GM12873 (cell line): ENCODE results near the gene TMEM117.

ENCODE experiments used
- TF ChIP-seq, protein P1 (sequence below): IDR thresholded peaks from 2 replicates; pipeline ENCODE4 v1.5.1; 2012; ENCODE audit warnings: low read depth, mild to moderate bottlenecking, moderate library complexity, low read length, control low read depth; ENCODE audit not compliant: insufficient read depth; ENCODE audit errors: missing control alignments

Gene TMEM117

DNA sequence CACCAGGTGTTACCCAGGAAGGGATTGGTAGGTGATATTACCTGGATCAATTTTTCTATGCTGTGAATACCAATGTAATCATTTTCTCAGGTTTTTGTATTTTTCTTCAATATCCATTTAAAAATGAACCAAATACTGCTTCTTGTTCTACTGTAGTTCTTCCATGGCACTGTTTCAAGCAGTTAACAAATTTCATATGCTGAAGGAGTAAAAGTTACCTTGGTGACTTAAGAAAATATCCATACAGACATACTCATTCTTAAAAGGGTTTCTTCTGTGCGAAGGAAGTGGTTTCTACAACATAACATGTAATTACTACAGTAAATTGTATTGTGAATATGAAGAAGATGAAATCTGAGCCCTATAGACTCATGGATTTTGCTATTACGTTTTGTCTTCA lies 222.5 kb downstream of the TMEM117 start:
- TF ChIP-seq, protein P1, sequence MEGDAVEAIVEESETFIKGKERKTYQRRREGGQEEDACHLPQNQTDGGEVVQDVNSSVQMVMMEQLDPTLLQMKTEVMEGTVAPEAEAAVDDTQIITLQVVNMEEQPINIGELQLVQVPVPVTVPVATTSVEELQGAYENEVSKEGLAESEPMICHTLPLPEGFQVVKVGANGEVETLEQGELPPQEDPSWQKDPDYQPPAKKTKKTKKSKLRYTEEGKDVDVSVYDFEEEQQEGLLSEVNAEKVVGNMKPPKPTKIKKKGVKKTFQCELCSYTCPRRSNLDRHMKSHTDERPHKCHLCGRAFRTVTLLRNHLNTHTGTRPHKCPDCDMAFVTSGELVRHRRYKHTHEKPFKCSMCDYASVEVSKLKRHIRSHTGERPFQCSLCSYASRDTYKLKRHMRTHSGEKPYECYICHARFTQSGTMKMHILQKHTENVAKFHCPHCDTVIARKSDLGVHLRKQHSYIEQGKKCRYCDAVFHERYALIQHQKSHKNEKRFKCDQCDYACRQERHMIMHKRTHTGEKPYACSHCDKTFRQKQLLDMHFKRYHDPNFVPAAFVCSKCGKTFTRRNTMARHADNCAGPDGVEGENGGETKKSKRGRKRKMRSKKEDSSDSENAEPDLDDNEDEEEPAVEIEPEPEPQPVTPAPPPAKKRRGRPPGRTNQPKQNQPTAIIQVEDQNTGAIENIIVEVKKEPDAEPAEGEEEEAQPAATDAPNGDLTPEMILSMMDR = no peak

DNA sequence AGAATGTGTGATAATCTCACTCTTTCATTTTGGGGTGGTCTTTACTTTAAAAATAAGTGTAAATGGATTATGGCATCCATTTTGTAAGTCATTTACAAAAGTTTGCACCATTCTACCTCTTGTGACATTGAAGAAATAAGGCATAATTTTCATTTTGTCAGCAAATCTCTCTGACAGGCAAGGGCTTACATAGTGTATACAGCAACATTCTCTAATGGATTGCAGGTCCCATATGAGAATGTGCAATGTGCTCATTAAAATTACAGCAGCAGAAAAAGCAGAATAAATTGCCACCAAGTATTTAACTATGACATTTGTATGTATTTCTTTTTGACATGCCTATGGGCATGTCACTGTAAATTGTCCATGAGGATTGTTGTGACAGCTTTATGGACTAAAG lies 223.6 kb downstream of the TMEM117 start:
- TF ChIP-seq, protein P1 = no peak

DNA sequence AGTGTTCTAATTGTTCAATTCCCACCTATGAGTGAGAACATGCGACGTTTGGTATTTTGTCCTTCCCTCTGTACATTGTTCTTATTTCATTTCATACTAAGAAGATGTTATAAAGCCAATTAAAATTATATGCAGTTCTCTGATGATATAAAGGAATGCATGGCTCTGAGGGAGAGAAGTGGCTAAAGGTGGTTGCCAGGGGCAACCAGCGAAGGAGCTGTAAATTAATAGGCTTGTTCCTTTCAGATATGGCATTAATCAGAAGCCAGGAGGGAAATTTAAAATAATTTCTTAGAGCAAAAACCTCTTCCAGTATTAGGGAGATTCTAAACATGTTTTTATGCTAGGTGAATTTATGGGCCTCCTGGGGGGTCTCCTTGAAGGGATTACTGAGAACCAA lies 227.8 kb downstream of the TMEM117 start:
- TF ChIP-seq, protein P1 = no peak

DNA sequence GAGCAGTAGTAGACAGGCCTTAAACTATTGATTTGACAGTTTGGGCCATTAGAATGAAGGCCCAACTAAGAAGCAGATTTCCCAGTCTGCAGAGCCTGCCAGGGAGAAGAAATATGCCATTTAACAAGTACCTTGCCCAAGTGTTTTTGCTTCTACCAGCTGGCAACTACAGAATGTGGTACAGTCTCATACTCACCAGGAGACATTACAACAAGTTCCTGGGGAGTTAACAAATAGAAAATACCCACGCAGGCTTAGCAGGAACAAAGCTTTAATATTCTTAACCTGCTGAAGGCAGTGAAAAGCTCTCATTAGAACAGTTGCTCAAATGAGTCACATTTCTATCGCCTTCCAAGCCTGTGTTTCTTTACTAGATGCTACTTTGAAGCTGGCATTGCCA lies 241.0 kb downstream of the TMEM117 start:
- TF ChIP-seq, protein P1 = no peak

DNA sequence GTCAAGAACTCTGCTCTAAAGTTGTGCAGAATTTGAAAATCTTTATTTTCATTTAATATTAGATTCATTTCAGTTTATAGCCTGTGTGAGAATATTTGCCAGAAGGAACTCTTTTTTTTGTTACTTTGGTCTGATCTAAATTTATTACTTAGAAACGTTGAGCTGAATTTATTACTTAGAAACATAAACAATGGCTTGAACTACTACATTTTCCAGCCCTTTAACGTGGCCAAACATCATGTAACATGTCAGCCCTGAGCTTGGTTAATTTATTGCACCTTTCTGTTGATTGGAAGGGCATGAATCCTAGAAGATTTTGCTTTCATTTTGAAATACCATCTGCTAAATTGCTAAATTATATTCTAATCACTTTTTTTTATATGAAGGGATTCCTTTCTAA lies 241.4 kb downstream of the TMEM117 start:
- TF ChIP-seq, protein P1 = no peak

DNA sequence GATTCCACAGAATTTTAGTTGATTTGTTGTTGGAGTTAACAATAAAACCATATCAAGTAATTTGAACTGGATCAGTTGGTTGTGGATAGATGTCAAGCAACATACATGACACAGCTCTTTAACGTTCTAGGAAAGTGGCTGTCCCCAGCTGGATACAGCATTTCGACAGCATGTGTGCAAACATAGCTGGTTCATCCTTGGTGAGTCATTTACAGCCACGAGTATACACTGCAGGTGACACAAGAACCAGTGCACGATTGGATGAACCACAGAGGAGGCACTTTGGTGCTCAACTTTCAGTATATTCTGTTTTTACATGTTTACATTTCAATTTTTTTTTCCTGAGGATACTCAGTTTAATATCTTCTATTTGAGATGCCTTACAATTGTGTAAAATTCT lies 242.4 kb downstream of the TMEM117 start:
- TF ChIP-seq, protein P1 = no peak

DNA sequence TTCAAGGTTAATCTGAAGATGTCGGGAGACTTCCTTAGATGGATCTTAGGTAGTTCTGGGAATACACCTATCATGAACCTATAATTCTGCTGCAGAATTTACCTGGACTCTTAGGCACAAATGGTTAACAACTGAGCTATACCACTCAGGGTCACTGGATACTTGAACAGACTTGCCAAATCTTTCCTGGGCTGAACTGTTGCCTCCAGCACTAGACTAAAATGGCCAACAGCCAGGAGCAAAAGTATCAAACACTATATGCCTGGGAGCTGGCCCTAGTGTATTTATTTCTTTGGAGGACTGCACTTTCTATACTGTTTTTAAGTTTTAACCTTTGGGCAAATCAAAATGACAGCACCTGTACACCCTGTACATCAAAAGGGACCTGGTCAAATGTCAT lies 252.8 kb downstream of the TMEM117 start:
- TF ChIP-seq, protein P1 = no peak

DNA sequence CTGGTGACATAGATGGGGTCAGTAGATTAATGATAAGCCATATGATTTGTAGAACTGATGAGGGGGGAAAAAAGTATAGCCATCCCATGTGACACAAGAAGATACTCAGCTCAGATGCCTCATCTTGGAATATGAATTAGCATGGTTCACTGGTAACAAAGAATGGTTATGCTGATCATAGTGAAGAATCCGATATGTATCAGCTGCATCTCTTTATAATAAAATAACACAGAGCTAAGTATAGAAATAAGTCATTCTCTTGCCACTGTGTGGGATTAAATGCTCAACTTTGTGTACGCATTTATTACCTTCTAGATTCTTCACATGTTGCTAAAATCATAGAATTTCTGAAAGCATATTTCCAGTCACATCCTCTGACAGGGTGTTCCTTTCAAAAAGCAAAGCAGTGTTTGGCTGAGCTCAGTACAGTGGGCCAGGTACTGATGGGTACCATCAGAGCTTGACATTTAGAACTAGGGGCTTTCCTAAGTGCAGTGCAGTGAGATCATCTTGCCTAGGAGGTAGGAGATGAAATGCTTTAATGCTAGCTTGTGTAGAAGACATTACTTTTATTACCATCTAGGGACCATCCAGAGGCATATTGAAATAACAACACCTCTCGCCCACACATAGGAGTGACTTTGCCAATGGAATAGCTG lies 256.2 kb downstream of the TMEM117 start:
- TF ChIP-seq, protein P1 = no peak
